HS-27A (cell line): Measurements from ENCODE around the gene SERPINH1.

Experiments
- DNase-seq: peaks from one replicate; pipeline ENCODE4 v3.0.0-alpha.2; 2012; ENCODE audit warnings: low read depth, missing footprints

SERPINH1 gene

DNA sequence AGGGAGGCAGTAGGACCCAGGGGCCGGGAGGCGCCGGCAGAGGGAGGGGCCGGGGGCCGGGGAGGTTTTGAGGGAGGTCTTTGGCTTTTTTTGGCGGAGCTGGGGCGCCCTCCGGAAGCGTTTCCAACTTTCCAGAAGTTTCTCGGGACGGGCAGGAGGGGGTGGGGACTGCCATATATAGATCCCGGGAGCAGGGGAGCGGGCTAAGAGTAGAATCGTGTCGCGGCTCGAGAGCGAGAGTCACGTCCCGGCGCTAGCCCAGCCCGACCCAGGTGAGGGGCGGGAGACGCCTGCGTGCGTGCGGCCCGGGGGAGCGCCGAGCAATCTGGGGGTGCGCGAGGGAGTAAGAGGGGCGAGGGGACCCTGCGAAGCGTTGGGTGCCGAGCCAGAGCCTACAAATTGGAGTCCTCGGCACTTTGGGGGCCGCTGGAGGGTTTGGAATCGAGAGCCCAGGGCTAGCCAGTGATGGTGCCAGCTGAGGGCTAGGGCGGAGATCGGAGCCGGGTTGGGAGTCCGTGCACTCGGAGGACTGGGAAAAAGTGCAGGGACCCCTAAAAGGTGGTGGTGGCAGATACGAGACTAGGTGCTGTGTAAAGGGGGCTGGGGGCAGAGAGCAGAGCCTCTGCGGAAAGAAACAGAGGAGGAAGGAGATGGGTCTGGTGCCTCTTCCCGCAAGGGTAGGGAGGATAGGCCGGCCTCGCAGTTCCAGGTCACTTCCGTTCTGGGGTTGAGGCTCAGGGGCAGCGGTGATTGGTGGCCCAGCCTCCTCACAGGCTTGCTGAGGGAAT, at the start of gene SERPINH1:
Gene SERPINH1 (plus strand): TSS at position 206 of the 788 bp plus-strand sequence. CDS start 4,097 bp downstream, outside the sequence.
- DNase-seq: peak; percentile 77

DNA sequence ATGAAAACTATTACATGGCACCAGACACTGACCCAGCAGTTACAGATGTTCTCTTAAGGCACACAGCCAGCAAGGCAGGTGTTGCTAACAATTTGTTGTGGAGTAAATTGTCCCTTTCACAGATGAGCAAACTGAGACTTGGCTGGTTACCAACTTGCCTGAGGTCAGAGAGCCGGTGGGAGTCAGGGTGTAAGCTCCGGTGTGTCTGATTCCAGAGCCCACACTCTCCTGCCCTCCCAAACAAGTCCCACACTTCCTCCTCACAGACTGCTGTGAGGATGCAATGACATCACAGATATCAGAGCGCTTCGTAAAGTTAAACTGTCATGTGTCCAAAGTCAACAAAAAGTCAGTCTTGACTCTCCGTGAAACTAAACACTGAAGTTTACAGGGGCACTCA, 48.8 kb upstream of the SERPINH1 start:
- DNase-seq: no peak

GRCh38 chr11:75514596-75514995, 47.5 kb upstream of the SERPINH1 start:
- no peak for DNase-seq

DNA sequence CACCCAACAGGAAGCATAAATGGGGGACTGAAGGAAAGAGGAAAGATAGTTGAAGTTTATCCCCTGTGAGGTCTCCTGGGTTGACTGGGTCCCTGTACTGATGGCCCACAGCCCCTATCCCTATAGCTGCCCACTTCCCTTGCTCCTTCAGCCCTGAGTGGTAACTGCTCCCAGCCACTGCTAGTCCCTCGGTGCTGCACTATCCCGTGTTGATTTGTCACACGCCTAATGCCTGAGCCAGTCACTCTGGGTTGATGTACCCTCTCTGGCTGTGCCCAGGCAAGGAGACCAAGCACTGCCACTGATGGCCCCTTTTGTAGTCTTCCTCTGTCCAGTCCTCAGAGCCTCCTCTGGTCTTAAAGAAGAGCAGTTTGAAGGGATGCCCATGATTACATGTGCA, 45.9 kb upstream of the SERPINH1 start:
- no peak for DNase-seq

- no peak for DNase-seq
Observed at GRCh38 chr11:75516886-75517285, 45.2 kb upstream of the SERPINH1 start.

- DNase-seq: no peak
Observed at GRCh38 chr11:75518204-75518549, 43.9 kb upstream of the SERPINH1 start.

- DNase-seq: no peak
Observed at GRCh38 chr11:75518771-75519653, 43.0 kb upstream of the SERPINH1 start.

GRCh38 chr11:75520688-75521087, 41.4 kb upstream of the SERPINH1 start:
- DNase-seq: no peak

DNA sequence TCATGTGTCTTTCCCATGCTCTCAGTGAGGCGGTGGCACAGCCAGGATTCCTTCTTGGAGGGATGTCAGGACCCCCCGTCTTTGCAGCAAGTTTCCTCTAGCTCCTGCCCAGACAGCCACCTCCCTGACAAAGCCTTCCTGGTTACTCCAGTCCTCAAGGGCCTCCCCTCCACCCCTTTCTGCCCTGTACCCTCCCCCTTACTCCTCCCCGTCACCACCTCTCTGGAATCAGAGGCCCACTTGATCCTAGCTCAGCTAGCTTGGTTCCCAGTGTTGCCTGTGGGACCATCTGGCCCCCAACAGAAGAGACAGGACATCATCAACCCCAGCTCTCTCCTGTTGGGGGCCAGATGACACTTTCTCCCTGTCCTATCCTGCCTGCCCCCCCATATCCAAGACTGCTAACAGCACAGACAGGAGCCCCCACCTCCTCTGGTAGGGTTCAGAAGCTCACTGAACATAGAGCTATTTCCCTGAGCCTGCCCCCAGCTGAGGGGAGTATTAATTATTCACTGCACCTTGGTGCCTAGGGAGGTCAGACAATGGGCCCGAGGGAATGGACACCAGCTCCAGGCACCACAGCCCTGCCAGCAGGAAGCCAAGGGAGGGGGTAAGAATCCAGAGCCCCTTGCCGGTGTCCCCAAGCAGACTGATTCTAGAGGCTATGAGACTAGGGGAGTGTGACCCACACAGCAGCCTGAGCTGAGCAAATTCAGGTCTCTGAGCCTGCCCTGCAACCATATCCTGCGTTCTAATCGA, 39.6 kb upstream of the SERPINH1 start:
- no peak for DNase-seq

DNA sequence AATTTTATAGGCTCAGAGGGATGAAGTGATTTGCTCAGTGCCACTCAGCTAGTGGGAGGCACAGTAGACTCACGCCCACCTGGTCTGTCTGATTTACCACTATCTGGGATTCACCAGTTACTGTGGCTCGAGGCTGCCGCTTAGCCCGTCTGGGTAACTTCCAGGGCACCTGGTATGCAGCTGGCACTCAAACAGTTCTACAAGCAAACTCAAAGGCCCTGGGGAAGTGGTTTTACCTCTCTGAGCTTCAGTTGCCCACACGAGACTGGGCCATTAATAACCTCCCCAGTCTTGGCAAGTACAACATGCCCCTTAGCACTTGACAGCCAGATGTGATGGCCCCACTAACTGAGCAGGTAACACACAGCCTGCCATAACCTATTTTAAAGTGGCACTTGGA, 38.9 kb upstream of the SERPINH1 start:
- no peak for DNase-seq

DNA sequence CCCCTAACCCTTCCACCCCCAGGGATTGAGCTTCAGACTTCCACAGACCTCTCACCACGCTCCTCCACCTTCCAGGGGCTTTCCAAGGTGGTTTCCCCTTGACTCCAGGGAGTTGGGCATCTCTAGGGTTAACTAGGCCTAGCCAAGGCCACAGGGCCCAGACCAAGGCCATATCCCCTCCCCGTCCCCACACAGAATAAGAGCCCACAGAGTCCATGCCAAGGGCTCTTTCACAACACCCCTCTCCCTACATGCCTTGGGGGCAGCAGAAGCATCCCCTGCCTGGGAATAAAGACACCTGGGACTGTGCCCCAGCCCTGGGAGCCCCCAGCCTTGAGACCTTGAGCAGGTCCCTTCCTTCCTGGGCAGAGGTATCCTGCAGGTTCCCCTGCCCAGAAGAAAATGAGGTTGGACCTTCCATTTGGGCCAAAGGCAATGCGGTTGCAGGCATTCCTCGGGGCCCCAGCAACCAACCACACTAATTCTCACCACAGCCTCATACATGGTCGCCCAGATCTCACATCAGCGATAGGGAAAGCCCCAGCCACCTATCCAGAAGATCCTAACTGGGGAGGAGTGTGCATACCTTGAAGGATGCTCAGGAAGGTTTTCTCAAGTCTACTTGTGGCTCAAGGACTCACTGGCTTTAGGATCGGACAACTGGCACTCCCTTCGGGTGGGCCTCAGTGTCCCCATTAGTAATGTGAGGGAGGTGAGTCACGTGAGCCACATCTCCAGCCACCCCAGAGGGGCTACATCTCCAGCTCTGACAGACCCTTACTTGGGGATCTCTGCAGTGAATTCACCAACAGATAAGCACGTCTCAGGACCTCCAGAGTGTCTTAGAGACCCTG, 38.0 kb upstream of the SERPINH1 start:
- no peak for DNase-seq

GRCh38 chr11:75524665-75525432, 37.2 kb upstream of the SERPINH1 start:
- no peak for DNase-seq

DNA sequence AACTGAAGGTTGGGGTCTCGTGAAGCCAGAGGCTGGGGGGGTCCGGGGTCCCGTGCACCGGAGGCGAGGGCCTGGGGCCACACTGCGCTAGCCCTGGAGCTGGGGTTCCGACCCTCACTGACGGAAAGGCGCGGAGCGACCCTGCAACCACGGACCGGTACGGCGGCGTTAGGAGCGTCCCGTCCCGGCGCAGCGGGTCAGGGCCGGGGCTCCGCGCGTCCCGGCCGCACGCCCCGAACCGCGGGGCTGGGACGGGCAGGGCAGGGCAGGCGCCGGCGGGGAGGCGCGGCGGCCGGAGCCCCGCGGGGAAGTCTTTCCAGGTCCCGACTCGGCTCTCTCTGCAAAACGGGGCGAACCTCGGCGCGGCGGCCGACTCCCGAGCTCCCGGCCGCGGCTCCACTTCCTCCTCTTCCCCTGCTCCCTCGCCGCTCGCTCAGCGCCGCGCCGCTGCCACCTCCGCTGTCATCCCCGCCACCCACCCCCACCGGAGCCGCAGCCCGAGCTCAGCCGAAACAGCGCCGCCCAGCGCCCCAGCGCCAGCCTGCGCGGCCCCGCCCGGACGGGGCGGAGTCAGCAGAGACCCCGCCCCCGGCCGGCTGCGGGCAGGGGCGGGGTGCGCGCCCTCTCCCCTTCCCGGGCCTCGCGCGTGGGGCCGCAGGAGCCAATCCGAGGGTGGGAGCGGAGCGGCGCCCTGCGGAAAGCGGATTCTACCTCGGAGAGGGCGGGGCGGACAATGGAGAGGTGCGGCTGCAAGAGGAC, 36.4 kb upstream of the SERPINH1 start, which contains the start of gene GDPD5:
Gene GDPD5 (minus strand): TSS at position 509 of the 759 bp plus-strand sequence. CDS start 48,206 bp downstream, outside the sequence.
- DNase-seq: peak; percentile 53

DNA sequence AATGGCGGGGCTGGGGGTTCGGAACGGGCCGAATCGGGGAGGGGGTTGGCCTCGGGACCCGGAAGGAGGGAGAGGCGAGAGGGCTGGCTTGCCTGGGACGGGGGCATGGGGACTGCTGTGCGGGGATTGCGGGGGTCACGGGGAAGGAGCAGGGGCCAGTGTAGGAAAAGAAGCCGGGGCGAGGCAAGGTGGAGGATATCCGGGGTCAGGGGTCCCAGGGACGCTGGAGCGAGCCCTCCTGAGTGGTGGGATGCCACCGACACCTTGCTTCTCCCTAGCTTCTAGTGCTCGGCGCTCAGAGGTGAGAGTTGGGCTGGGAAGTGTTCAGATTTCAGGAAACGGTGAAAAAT, 35.9 kb upstream of the SERPINH1 start:
- DNase-seq: no peak

GRCh38 chr11:75527130-75527529, 34.9 kb upstream of the SERPINH1 start:
- DNase-seq: no peak

- no peak for DNase-seq
Observed at GRCh38 chr11:75527938-75528735, 33.9 kb upstream of the SERPINH1 start.

- no peak for DNase-seq
Observed at GRCh38 chr11:75530577-75530976, 31.5 kb upstream of the SERPINH1 start.

DNA sequence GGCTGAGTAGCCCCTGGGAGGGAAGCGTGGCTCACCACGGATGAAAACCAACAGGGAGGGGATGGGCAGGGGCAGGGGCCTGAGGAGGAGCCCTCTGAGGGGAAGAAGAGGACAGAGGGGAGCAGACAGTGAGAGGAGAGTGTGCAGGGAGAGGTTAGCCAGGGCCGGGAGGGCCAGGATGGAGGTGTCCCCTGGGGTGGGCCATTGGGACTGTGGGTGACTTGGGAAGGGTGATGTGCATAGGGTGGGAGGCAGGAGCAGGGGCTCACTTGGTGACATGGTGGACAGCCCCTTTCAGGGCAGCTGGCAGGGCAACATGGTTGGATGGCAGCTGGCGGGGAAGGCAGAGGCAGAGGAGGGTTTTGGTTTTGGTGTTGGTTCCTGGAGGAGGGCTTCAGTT, 30.7 kb upstream of the SERPINH1 start:
- no peak for DNase-seq
